Stomach (tissue), 4 donors: ENCODE results near the gene RIMBP2.

Experiments
- EP300 ChIP-seq: sonication (generic); formaldehyde crosslinking; IDR thresholded peaks from one replicate; pipeline ENCODE4 v1.6.1; 2017; ENCODE audit warnings: antibody characterized with exemption
- TF ChIP-seq, protein P1 (sequence below), 7 experiments: fragments of 450-650 bp in 4 of 7; fragments of 200-600 bp in 3 of 7; sonication (generic) in 3 of 7; IDR thresholded peaks; one replicate each; pipeline ENCODE4 v1.5.1; 2016 to 2019; ENCODE audit warnings: antibody characterized with exemption in 7 of 7, control low read depth in 2 of 7, mild to moderate bottlenecking in 1 of 7

DNA sequence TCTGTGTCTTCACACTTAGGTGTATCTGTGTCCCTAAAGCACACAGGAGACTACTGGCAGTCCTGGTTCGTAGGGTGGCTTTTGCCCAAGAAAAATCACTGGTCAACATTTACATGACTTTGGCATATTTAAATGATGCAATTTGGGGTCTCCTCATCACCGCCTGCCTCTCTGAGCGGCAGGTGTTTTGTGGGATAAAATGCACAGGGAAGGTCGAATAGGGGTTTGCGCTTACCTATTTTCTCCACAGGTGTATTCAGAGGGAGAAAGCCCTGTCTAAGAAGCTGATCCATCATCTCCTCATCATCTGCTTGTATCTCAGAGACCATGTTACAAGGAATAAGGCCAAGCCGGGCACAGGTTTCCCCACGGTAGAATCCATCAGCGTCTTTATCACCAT is 303.7 kb downstream of the RIMBP2 start:
- TF ChIP-seq, protein P1, sequence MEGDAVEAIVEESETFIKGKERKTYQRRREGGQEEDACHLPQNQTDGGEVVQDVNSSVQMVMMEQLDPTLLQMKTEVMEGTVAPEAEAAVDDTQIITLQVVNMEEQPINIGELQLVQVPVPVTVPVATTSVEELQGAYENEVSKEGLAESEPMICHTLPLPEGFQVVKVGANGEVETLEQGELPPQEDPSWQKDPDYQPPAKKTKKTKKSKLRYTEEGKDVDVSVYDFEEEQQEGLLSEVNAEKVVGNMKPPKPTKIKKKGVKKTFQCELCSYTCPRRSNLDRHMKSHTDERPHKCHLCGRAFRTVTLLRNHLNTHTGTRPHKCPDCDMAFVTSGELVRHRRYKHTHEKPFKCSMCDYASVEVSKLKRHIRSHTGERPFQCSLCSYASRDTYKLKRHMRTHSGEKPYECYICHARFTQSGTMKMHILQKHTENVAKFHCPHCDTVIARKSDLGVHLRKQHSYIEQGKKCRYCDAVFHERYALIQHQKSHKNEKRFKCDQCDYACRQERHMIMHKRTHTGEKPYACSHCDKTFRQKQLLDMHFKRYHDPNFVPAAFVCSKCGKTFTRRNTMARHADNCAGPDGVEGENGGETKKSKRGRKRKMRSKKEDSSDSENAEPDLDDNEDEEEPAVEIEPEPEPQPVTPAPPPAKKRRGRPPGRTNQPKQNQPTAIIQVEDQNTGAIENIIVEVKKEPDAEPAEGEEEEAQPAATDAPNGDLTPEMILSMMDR (IDR thresholded peaks at IDR 0.05): no peak
- TF ChIP-seq EP300: no peak
